Measurements from ENCODE around the gene ARHGAP28.
"Not testable (repeated sequence)": the region's sequence is repeated elsewhere in the genome, so short reads cannot be mapped to it uniquely, and the experiment has no call there.

Gene ARHGAP28

DNA sequence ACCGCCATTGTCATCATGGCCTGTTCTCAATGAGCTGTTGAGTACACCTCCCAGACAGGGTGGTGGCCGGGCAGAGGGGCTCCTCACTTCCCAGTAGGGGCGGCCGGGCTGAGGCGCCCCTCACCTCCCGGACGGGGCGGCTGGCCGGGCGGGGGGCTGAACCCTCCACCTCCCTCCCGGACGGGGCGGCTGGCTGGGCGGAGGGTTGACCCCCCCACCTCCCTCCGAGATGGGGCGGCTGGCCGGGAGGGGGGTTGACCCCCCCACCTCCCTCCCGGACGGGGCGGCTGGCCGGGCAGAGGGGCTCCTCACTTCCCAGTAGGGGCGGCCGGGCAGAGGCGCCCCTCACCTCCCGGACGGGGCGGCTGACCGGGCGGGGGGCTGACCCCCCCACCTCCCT lies 97.6 kb downstream of the ARHGAP28 start:
- H3K9me3 ChIP-seq (ENCODE audit: control insufficient read depth, low read depth, low read length); H3K4me3 ChIP-seq (ENCODE audit: low read length); H3K36me3 ChIP-seq (ENCODE audit: control insufficient read depth, low read depth, low read length); H3K27ac ChIP-seq (ENCODE audit: low read length); H3K4me1 ChIP-seq (ENCODE audit: control insufficient read depth, low read depth, low read length); H3K27me3 ChIP-seq (ENCODE audit: control insufficient read depth, insufficient read depth, low read length); H3K9ac ChIP-seq (ENCODE audit: low read length): not testable (repeated sequence)

DNA sequence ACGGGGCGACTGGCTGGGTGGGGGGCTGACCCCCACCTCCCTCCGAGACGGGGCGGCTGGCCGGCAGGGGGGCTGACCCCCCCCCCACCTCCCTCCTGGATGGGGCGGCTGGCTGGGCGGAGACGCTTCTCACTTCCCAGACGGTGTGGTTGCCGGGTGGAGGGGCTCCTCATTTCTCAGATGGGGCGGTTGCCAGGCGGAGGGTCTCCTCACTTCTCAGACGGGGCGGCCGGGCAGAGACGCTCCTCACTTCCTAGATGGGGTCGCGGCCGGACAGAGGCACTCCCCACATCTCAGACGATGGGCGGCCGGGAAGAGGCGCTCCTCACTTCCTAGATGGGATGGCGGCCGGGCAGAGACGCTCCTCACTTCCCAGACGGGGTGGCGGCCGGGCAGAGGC lies 98.0 kb downstream of the ARHGAP28 start:
- H3K9ac ChIP-seq (ENCODE audit: low read length); H3K36me3 ChIP-seq (ENCODE audit: control insufficient read depth, low read depth, low read length); H3K27me3 ChIP-seq (ENCODE audit: control insufficient read depth, insufficient read depth, low read length); H3K27ac ChIP-seq (ENCODE audit: low read length); H3K4me1 ChIP-seq (ENCODE audit: control insufficient read depth, low read depth, low read length); H3K4me3 ChIP-seq (ENCODE audit: low read length); H3K9me3 ChIP-seq (ENCODE audit: control insufficient read depth, low read depth, low read length): not testable (repeated sequence)

DNA sequence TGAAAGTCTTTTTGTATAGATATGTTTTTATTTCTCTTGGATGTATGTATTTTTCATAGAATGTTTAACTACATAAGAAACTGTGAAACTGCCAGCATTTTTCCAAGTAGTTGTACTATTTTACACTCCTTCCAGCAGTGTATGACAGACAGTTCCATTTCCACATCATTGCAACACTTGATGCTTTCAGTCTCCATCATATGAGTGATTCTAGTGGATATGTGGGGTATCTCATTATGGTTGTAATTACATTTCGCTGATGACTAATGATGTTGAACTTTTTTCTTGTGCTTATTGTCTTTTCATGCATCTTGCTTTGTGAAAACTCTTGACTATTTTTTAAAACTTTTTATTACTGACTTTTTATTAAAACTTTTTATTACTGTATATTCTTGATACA lies 101.4 kb downstream of the ARHGAP28 start:
- Histone ChIP-seq H3K4me1 (ENCODE audit: control insufficient read depth, low read depth, low read length) (no peaks in the 10 kb centered on the region), H3K36me3 (ENCODE audit: control insufficient read depth, low read depth, low read length) (no peaks in the 10 kb centered on the region), H3K9me3 (ENCODE audit: control insufficient read depth, low read depth, low read length) (no peaks in the 10 kb centered on the region), H3K9ac (ENCODE audit: low read length) (no peak overlapping the region), H3K27me3 (ENCODE audit: control insufficient read depth, insufficient read depth, low read length) (no peaks in the 10 kb centered on the region), H3K4me3 (ENCODE audit: low read length) (no peak overlapping the region), H3K27ac (ENCODE audit: low read length) (no peak overlapping the region)

DNA sequence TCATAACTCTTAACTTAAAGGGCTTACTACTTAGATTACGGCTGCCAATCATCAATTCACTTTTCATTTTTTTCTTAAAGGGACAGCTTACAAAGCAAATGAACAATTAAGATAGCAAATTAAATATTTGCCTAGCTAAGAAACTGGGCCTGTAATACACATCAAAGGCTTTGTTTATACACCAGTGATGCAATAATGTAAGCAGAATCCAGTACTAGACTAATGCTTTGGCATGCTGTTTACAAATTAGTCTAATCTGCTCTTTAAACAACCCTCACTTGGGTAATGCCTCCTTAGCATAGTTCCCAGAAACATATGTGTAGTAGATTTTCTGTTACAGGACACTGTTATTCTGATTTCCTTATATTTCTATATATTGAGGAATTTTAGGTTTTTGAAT lies 105.8 kb downstream of the ARHGAP28 start:
- Histone ChIP-seq H3K4me3 (ENCODE audit: low read length) (no peak overlapping the region), H3K27me3 (ENCODE audit: control insufficient read depth, insufficient read depth, low read length) (no peaks in the 10 kb centered on the region), H3K36me3 (ENCODE audit: control insufficient read depth, low read depth, low read length) (no peaks in the 10 kb centered on the region), H3K27ac (ENCODE audit: low read length) (no peak overlapping the region), H3K9me3 (ENCODE audit: control insufficient read depth, low read depth, low read length) (no peaks in the 10 kb centered on the region), H3K9ac (ENCODE audit: low read length) (no peak overlapping the region), H3K4me1 (ENCODE audit: control insufficient read depth, low read depth, low read length) (no peaks in the 10 kb centered on the region)

DNA sequence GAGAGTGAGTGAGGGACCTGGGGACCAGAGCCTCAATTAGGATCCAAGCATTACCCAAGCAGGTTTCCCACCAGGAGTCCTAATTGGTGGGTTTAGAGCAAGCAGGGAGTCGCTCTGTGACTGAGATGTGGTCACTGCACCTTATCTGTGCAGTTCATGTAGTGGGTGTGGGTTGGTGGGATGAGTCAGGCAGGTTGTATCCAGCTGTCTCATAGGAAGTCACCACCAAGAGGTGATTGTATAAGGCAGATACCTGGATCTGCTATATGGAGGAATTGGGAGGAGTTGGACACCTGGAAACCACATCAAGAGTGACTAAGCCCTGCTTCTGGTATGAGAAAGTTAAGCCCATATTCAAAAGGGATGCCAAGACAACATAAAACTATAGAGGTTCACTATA lies 106.8 kb downstream of the ARHGAP28 start:
- H3K36me3 ChIP-seq (ENCODE audit: control insufficient read depth, low read depth, low read length): no peaks in the 10 kb centered on the region
- H3K4me1 ChIP-seq (ENCODE audit: control insufficient read depth, low read depth, low read length): no peaks in the 10 kb centered on the region
- H3K9ac ChIP-seq (ENCODE audit: low read length): no peak overlapping the region
- no peaks in the 10 kb centered on the region for H3K9me3 ChIP-seq (ENCODE audit: control insufficient read depth, low read depth, low read length)
- no peaks in the 10 kb centered on the region for H3K27me3 ChIP-seq (ENCODE audit: control insufficient read depth, insufficient read depth, low read length)
- no peak overlapping the region for H3K27ac ChIP-seq (ENCODE audit: low read length)
- no peak overlapping the region for H3K4me3 ChIP-seq (ENCODE audit: low read length)

DNA sequence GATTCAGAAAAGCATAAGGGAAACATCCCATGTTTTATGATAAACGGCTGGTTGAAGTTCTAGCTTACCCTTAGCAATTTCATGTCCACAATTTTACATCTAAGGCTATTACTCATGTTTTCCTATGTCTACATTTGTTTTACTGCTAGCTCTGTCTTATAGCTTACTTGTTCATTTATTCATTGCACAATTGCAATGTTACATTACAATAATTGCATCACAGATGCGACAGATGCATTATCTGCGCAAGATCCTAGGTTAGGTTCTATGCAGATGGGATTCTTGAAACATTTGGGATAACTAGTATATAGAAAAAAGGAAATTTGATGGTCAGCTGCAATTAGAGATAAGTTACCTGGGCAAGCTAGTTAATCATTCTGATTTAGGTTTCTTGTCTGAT lies 108.4 kb downstream of the ARHGAP28 start:
- H3K27ac ChIP-seq (ENCODE audit: low read length): no peak overlapping the region
- no peaks in the 10 kb centered on the region for H3K36me3 ChIP-seq (ENCODE audit: control insufficient read depth, low read depth, low read length)
- peaks cover 4% of the 10 kb centered on the region for H3K4me1 ChIP-seq (ENCODE audit: control insufficient read depth, low read depth, low read length)
- no peak overlapping the region for H3K4me3 ChIP-seq (ENCODE audit: low read length)
- no peaks in the 10 kb centered on the region for H3K9me3 ChIP-seq (ENCODE audit: control insufficient read depth, low read depth, low read length)
- H3K9ac ChIP-seq (ENCODE audit: low read length): no peak overlapping the region
- no peaks in the 10 kb centered on the region for H3K27me3 ChIP-seq (ENCODE audit: control insufficient read depth, insufficient read depth, low read length)

DNA sequence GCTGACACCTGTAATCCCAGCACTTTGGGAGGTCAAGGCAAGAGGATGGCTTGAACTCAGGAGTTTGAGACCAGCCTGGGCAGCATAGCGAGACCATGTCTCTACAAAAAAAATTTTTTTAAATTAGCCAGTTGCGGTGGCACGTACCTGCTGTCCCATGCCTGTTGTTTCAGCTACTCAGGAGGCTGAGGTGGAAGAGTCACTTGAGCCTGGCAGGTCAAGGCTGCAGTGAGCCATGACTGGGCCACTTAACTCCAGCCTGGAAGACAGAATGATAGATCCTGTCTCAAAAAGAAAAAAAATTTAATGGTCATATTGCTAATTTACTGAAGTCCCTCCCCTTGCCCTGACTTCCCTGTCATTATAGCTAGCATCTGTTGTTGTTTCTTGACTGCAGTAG lies 112.6 kb downstream of the ARHGAP28 start:
- no peaks in the 10 kb centered on the region for H3K9me3 ChIP-seq (ENCODE audit: control insufficient read depth, low read depth, low read length)
- peaks cover 4% of the 10 kb centered on the region for H3K4me1 ChIP-seq (ENCODE audit: control insufficient read depth, low read depth, low read length)
- no peaks in the 10 kb centered on the region for H3K27me3 ChIP-seq (ENCODE audit: control insufficient read depth, insufficient read depth, low read length)
- no peaks in the 10 kb centered on the region for H3K36me3 ChIP-seq (ENCODE audit: control insufficient read depth, low read depth, low read length)
- no peak overlapping the region for H3K27ac ChIP-seq (ENCODE audit: low read length)
- H3K9ac ChIP-seq (ENCODE audit: low read length): no peak overlapping the region
- H3K4me3 ChIP-seq (ENCODE audit: low read length): no peak overlapping the region

DNA sequence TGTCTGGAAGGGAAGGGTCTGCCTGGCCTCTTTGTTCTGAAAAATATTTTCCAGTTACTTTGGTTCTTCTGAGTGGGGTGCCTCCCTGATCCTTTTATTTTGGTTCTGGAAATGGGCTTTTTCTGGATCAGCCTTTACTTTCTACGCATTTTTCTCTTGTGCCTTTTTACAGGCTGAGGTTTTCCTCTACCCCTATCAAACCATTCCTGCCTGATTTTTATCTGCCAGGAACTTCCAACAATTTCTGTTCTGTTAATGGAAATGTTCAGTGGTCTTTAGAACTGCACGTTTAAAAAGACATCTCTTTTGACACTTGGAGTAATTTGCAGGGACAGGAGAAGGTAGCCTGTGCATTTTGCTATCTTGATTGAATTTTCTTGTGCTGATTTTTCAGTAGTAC lies 113.8 kb downstream of the ARHGAP28 start:
- Histone ChIP-seq H3K4me1 (ENCODE audit: control insufficient read depth, low read depth, low read length) (peaks cover 4% of the 10 kb centered on the region), H3K27ac (ENCODE audit: low read length) (no peak overlapping the region), H3K36me3 (ENCODE audit: control insufficient read depth, low read depth, low read length) (no peaks in the 10 kb centered on the region), H3K27me3 (ENCODE audit: control insufficient read depth, insufficient read depth, low read length) (no peaks in the 10 kb centered on the region), H3K9me3 (ENCODE audit: control insufficient read depth, low read depth, low read length) (no peaks in the 10 kb centered on the region), H3K9ac (ENCODE audit: low read length) (no peak overlapping the region), H3K4me3 (ENCODE audit: low read length) (no peak overlapping the region)

DNA sequence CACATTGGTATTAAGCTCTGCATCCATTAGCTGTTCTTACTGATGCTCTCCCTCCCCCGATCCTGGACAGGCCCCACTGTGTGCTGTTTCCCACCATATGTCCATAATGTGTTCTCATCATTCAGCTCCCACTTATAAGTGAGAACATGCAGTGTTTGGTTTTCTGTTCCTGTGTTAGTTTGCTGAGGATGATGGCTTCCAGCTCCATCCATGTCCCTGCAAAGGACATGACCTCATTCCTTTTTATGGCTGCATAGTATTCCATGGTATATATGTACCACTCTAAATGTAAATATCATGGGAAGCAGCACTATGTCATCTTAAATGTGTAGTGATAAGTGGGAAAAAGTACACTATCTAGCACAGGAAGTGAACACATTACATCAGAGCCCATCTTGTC lies 116.0 kb downstream of the ARHGAP28 start:
- not testable (repeated sequence) for H3K9ac ChIP-seq (ENCODE audit: low read length); H3K27me3 ChIP-seq (ENCODE audit: control insufficient read depth, insufficient read depth, low read length); H3K4me3 ChIP-seq (ENCODE audit: low read length); H3K4me1 ChIP-seq (ENCODE audit: control insufficient read depth, low read depth, low read length); H3K9me3 ChIP-seq (ENCODE audit: control insufficient read depth, low read depth, low read length); H3K27ac ChIP-seq (ENCODE audit: low read length); H3K36me3 ChIP-seq (ENCODE audit: control insufficient read depth, low read depth, low read length)

DNA sequence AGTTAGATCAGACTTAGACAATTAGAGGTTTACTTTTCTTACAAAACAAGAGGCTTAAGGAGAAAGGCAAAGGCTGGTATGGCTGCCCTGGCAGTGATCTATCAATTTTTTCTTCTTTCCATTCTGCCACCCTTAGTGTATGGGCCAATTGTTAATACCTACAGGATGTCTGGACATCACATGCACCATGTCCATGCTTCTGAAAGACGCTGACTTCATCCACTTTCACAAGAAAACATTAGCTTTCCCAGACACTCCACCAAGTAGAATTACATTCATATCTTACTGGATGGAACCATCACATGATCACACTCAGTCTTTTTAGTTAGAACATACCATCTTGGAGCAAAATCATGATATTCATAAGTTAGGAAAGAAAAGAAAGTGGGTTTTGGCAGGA lies 120.9 kb downstream of the ARHGAP28 start:
- Histone ChIP-seq H3K36me3 (ENCODE audit: control insufficient read depth, low read depth, low read length) (peaks cover 4% of the 10 kb centered on the region), H3K4me3 (ENCODE audit: low read length) (no peak overlapping the region), H3K27me3 (ENCODE audit: control insufficient read depth, insufficient read depth, low read length) (no peaks in the 10 kb centered on the region), H3K4me1 (ENCODE audit: control insufficient read depth, low read depth, low read length) (no peaks in the 10 kb centered on the region), H3K9ac (ENCODE audit: low read length) (no peak overlapping the region), H3K9me3 (ENCODE audit: control insufficient read depth, low read depth, low read length) (peaks cover 8% of the 10 kb centered on the region), H3K27ac (ENCODE audit: low read length) (no peak overlapping the region)

DNA sequence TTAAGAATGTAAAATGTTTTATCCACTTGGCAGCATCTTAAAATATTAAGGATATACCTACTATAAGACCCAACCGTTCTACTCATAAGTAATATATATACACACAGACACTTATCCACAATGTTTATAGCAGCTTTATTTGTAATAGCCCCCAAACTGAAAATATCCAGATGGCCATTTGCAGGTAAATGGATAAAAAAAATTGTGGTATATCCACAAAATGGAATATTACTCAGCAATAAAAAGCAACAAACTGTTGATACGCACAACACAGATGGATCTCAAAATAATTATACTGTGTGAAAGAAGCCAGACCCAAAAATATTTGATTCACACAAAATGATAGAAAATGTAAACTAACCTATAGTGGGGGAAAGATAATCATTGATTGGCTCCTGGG lies 122.0 kb downstream of the ARHGAP28 start:
- H3K27me3 ChIP-seq (ENCODE audit: control insufficient read depth, insufficient read depth, low read length): no peaks in the 10 kb centered on the region
- peaks cover 4% of the 10 kb centered on the region for H3K36me3 ChIP-seq (ENCODE audit: control insufficient read depth, low read depth, low read length)
- no peak overlapping the region for H3K9ac ChIP-seq (ENCODE audit: low read length)
- no peaks in the 10 kb centered on the region for H3K4me1 ChIP-seq (ENCODE audit: control insufficient read depth, low read depth, low read length)
- peaks cover 8% of the 10 kb centered on the region for H3K9me3 ChIP-seq (ENCODE audit: control insufficient read depth, low read depth, low read length)
- H3K27ac ChIP-seq (ENCODE audit: low read length): no peak overlapping the region
- H3K4me3 ChIP-seq (ENCODE audit: low read length): no peak overlapping the region

DNA sequence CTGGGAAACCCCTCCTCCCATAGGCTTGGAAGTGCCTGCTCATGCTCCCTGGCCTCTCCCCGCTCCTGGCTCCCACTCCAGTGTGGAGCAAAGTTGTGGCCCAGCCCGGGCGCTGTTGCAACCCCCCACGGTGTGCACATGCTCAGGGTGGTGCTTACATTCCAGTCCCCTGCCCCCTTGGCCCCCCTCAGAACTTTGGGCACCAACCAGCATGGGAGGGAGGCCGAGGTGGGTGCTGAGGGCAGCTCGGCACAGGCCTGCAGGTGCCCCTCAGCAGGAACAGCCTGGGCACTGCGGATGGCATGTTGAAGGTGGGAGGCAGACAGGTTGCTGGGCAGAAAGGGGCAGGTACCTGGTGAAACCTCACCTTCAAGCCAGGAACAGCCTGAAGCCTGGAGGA lies 125.3 kb downstream of the ARHGAP28 start:
- H3K27ac ChIP-seq (ENCODE audit: low read length): no peak overlapping the region
- no peak overlapping the region for H3K4me3 ChIP-seq (ENCODE audit: low read length)
- no peak overlapping the region for H3K9ac ChIP-seq (ENCODE audit: low read length)
- H3K27me3 ChIP-seq (ENCODE audit: control insufficient read depth, insufficient read depth, low read length): no peaks in the 10 kb centered on the region
- no peaks in the 10 kb centered on the region for H3K4me1 ChIP-seq (ENCODE audit: control insufficient read depth, low read depth, low read length)
- peaks cover 4% of the 10 kb centered on the region for H3K36me3 ChIP-seq (ENCODE audit: control insufficient read depth, low read depth, low read length)
- H3K9me3 ChIP-seq (ENCODE audit: control insufficient read depth, low read depth, low read length): peaks cover 8% of the 10 kb centered on the region

DNA sequence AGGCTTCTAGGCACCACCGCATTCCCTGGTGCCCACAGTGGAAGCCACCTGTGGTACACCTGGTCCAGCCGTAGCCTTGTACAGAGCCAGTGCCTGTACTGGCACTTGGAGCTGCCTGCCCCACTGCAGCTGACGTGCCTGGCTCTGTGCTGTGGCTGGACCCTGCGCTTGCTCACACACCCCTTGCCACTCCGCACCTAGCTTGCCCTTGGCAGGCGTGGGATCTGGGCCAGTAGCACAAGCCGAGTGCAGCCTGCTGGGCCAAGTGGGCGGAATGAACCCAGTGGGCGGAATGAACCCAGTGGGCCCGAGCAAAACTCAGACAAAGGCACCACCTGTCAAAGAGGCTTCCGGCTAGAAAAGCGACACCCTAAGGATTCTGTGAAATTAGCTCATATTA lies 126.3 kb downstream of the ARHGAP28 start:
- no peaks in the 10 kb centered on the region for H3K27me3 ChIP-seq (ENCODE audit: control insufficient read depth, insufficient read depth, low read length)
- no peak overlapping the region for H3K9ac ChIP-seq (ENCODE audit: low read length)
- peaks cover 4% of the 10 kb centered on the region for H3K36me3 ChIP-seq (ENCODE audit: control insufficient read depth, low read depth, low read length)
- H3K27ac ChIP-seq (ENCODE audit: low read length): no peak overlapping the region
- no peak overlapping the region for H3K4me3 ChIP-seq (ENCODE audit: low read length)
- H3K4me1 ChIP-seq (ENCODE audit: control insufficient read depth, low read depth, low read length): peaks cover 9% of the 10 kb centered on the region
- peaks cover 8% of the 10 kb centered on the region for H3K9me3 ChIP-seq (ENCODE audit: control insufficient read depth, low read depth, low read length)

Data from iPS-18a (cell line).